GM15510 (cell line): Measurements from ENCODE around the gene DIDO1.

Source experiments
- POLR2A ChIP-seq: IDR thresholded peaks from 3 replicates; pipeline ENCODE4 v1.6.1; 2011; ENCODE audit warnings: borderline replicate concordance; ENCODE audit not compliant: insufficient read length; ENCODE audit errors: extremely low read depth

Gene DIDO1

GRCh38 chr20:62900692-62901584 is 25.4 kb downstream of the DIDO1 start:
- no peak for TF ChIP-seq POLR2A

GRCh38 chr20:62900052-62900691 is 26.1 kb downstream of the DIDO1 start:
- no peak for TF ChIP-seq POLR2A

GRCh38 chr20:62899633-62900051 is 26.7 kb downstream of the DIDO1 start:
- TF ChIP-seq POLR2A, result no peak

GRCh38 chr20:62898970-62899632 is 27.2 kb downstream of the DIDO1 start:
- no peak for TF ChIP-seq POLR2A

- no peak for TF ChIP-seq POLR2A
Observed at GRCh38 chr20:62898093-62898964, 28.0 kb downstream of the DIDO1 start.

- no peak for TF ChIP-seq POLR2A
Observed at GRCh38 chr20:62897666-62898065, 28.6 kb downstream of the DIDO1 start.

- TF ChIP-seq POLR2A, result no peak
Observed at GRCh38 chr20:62896526-62896925, 29.8 kb downstream of the DIDO1 start.

GRCh38 chr20:62895539-62895938 is 30.8 kb downstream of the DIDO1 start:
- TF ChIP-seq POLR2A, result no peak

- TF ChIP-seq POLR2A, result no peak
Observed at GRCh38 chr20:62894261-62894660, 32.0 kb downstream of the DIDO1 start.

- no peak for TF ChIP-seq POLR2A
Observed at GRCh38 chr20:62893700-62894099, 32.6 kb downstream of the DIDO1 start.

- TF ChIP-seq POLR2A, result no peak
Observed at GRCh38 chr20:62892348-62893304, 33.7 kb downstream of the DIDO1 start.

- no peak for TF ChIP-seq POLR2A
Observed at GRCh38 chr20:62891111-62891510, 35.2 kb downstream of the DIDO1 start.

GRCh38 chr20:62890444-62890843 is 35.9 kb downstream of the DIDO1 start:
- TF ChIP-seq POLR2A, result no peak
